ENCODE measurements around the gene GLT1D1.

- TF ChIP-seq CTCF (IDR thresholded peaks at IDR 0.05) (no peak), ZFX (IDR thresholded peaks at IDR 0.05; ENCODE audit: borderline replicate concordance) (no peak)
Measured at GRCh38 chr12:128891856-128892255, 38.6 kb downstream of the GLT1D1 start.
